ENCODE measurements around the gene GPX4. TPM values are rescaled to one million over a fixed set of nuclear protein-coding genes. Genes with fewer than 3 reads are reported as not detected.

The GPX4 gene
- total RNA-seq, 1 donor from 2014 or later: 354 TPM

DNA sequence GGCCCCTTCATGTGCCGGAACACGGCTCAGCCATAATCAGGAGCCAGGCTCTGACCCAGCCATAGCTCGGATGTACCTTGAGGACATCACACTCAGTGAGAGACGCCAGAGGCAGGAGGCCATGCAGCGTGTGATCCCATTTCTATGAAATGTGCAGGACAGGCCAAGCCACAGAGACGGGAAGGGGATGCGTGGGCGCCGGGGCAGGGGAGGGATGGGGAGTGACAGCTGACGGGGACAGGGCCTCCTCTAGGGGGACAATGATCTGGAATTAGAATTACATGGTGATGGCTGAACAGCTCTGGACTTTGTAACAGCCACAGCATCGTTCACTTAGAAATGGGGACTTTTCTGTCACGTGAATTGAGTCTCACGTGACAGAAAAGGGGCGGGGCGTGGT, 35.3 kb downstream of the GPX4 start:
- Mint-ChIP-seq H3K9me3 (ENCODE audit: unreplicated experiment) (no peaks in the 10 kb centered on the region), H3K4me3 (ENCODE audit: unreplicated experiment) (no peak overlapping the region), H3K27ac (ENCODE audit: unreplicated experiment) (no peak overlapping the region), H3K36me3 (ENCODE audit: unreplicated experiment) (peaks cover 17% of the 10 kb centered on the region), H3K27me3 (ENCODE audit: unreplicated experiment) (no peaks in the 10 kb centered on the region), H3K4me1 (ENCODE audit: unreplicated experiment) (no peaks in the 10 kb centered on the region)
- no peak for DNase-seq (ENCODE audit: extremely low spot score, unreplicated experiment)
- TF ChIP-seq, protein P1, sequence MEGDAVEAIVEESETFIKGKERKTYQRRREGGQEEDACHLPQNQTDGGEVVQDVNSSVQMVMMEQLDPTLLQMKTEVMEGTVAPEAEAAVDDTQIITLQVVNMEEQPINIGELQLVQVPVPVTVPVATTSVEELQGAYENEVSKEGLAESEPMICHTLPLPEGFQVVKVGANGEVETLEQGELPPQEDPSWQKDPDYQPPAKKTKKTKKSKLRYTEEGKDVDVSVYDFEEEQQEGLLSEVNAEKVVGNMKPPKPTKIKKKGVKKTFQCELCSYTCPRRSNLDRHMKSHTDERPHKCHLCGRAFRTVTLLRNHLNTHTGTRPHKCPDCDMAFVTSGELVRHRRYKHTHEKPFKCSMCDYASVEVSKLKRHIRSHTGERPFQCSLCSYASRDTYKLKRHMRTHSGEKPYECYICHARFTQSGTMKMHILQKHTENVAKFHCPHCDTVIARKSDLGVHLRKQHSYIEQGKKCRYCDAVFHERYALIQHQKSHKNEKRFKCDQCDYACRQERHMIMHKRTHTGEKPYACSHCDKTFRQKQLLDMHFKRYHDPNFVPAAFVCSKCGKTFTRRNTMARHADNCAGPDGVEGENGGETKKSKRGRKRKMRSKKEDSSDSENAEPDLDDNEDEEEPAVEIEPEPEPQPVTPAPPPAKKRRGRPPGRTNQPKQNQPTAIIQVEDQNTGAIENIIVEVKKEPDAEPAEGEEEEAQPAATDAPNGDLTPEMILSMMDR (IDR thresholded peaks at IDR 0.05): no peak

DNA sequence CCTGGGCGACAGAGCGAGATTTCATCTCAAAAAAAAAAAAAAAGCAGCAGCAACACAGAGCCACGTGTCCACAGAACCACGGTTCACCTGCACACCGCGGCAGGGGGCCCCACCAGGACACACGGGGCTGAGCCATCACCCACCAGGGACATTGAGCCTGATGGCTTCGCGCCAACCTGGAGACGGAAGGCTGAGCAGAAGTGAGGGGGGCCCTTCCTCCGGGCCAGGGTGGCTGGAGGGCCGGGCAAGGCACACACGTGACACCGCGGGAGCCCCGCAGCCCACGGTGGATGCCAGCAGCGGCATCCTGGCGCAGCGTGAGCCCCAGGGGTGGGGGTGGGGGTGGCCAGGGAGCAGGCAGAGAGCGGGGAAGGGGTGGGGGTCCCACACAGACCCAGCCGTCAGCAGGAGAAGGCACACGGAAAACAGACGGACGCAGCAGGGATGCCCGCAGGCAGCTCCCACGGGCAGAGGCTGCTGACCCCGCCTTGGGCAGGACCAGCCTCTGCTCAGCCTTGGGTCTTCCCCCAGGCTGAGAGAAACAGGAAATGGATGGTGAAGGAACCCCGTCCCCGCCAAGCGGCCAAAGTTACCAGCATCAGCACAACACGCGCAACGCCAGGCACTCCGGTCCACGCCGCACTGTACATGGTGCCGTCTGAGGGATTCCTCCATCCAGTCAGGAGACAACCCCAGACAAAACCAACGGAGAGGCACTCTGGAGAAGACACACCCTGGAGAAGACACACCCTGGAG, 36.7 kb downstream of the GPX4 start:
- Mint-ChIP-seq H3K9me3 (ENCODE audit: unreplicated experiment) (no peaks in the 10 kb centered on the region), H3K36me3 (ENCODE audit: unreplicated experiment) (peaks cover 24% of the 10 kb centered on the region), H3K4me1 (ENCODE audit: unreplicated experiment) (no peaks in the 10 kb centered on the region), H3K27me3 (ENCODE audit: unreplicated experiment) (no peaks in the 10 kb centered on the region), H3K27ac (ENCODE audit: unreplicated experiment) (no peak overlapping the region), H3K4me3 (ENCODE audit: unreplicated experiment) (no peak overlapping the region)
- no peak for DNase-seq (ENCODE audit: extremely low spot score, unreplicated experiment)
- TF ChIP-seq, protein P1 (IDR thresholded peaks at IDR 0.05): no peak

DNA sequence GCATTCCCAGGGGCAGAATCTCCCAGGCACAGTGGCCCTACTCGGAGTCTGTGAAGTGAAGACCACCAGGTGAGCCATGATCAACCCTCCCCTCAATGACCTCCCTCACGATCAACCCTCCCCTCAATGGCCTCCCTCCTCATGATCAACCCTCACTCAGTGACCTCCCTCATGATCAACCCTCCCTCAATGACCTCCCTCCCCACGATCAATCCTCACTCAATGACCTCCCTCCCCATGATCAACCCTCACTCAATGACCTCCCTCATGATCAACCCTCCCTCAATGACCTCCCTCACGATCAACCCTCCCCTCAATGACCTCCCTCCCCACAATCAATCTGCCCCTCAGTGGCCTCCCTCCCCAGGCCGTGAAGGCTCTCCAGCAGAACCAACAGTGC, 38.1 kb downstream of the GPX4 start:
- Mint-ChIP-seq H3K27ac (ENCODE audit: unreplicated experiment) (no peak overlapping the region), H3K9me3 (ENCODE audit: unreplicated experiment) (no peaks in the 10 kb centered on the region), H3K36me3 (ENCODE audit: unreplicated experiment) (peaks cover 26% of the 10 kb centered on the region), H3K27me3 (ENCODE audit: unreplicated experiment) (no peaks in the 10 kb centered on the region), H3K4me1 (ENCODE audit: unreplicated experiment) (no peaks in the 10 kb centered on the region), H3K4me3 (ENCODE audit: unreplicated experiment) (no peak overlapping the region)
- no peak for DNase-seq (ENCODE audit: extremely low spot score, unreplicated experiment)
- TF ChIP-seq, protein P1 (IDR thresholded peaks at IDR 0.05): no peak

DNA sequence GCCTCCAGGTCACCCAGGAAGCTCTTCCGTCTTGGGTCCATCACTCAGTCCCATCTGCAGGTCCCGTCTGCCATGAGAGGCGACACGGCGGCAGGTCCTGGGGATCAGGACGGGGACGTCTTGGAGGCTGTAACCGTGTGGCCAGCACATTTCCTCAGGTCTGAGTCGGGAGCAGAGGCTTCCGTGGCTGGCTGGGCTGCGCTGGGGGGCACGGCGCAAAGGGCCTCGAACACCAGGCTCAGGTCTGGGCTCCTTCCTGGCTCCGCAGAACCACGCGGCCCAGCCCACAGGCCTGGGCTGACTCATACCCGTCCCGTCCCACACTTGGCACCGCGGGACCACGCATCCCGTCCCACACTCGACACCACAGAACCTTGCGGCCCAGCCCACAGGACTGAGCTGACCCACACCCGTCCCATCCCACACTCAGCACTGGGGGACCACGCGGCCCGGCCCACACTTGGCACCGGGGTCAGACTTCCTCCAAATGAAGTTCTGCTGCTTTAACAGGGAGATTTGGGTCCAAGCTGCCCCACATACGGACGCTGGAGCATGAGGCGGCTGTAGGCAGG, 40.1 kb downstream of the GPX4 start:
- Mint-ChIP-seq H3K4me1 (ENCODE audit: unreplicated experiment) (no peaks in the 10 kb centered on the region), H3K36me3 (ENCODE audit: unreplicated experiment) (peaks cover 26% of the 10 kb centered on the region), H3K27me3 (ENCODE audit: unreplicated experiment) (no peaks in the 10 kb centered on the region), H3K27ac (ENCODE audit: unreplicated experiment) (no peak overlapping the region), H3K9me3 (ENCODE audit: unreplicated experiment) (no peaks in the 10 kb centered on the region), H3K4me3 (ENCODE audit: unreplicated experiment) (no peak overlapping the region)
- DNase-seq (ENCODE audit: extremely low spot score, unreplicated experiment): no peak
- TF ChIP-seq, protein P1 (IDR thresholded peaks at IDR 0.05): no peak

DNA sequence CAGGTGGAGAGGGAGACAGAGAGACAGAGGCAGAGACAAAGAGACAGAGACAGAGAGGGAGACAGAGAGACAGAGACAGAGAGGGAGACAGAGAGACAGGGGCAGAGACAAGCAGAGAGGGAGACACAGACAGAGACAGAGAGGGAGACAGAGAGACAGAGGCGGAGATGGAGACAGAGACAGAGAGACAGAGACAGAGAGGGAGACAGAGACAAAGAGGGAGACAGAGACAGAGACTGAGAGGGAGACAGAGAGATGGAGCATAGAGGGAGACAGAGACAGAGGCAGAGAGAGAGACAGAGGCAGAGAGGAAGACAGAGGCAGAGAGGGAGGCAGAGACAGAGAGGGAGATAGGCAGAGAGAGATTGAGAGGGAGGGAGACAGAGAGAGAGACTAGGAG, 40.9 kb downstream of the GPX4 start:
- Mint-ChIP-seq H3K27ac (ENCODE audit: unreplicated experiment) (no peak overlapping the region), H3K27me3 (ENCODE audit: unreplicated experiment) (no peaks in the 10 kb centered on the region), H3K4me1 (ENCODE audit: unreplicated experiment) (no peaks in the 10 kb centered on the region), H3K4me3 (ENCODE audit: unreplicated experiment) (no peak overlapping the region), H3K9me3 (ENCODE audit: unreplicated experiment) (no peaks in the 10 kb centered on the region), H3K36me3 (ENCODE audit: unreplicated experiment) (peaks cover 27% of the 10 kb centered on the region)
- TF ChIP-seq, protein P1 (IDR thresholded peaks at IDR 0.05): no peak
- no peak for DNase-seq (ENCODE audit: extremely low spot score, unreplicated experiment)

Measured in osteocyte (in vitro differentiated cells).